Peyer's patch (tissue), 4 donors: ENCODE results near the gene RNU1-1. TPM values are rescaled to one million over a fixed set of nuclear protein-coding genes. Genes with fewer than 3 reads are reported as not detected.

Experiments
- DNase-seq, 3 donors: peaks; one replicate each; pipeline ENCODE4 v3.0.0-alpha.2; 2017 to 2019
- H3K27ac ChIP-seq, 4 donors: fragments of 200-600 bp; sonication (generic); one replicate each; pipeline ENCODE4 v1.5.1; 2016 to 2019
- H3K27me3 ChIP-seq, 2 donors: fragments of 200-600 bp; sonication (generic); one replicate each; pipeline ENCODE4 v1.5.1; 2019
- H3K36me3 ChIP-seq, 3 donors: fragments of 200-600 bp; sonication (generic); one replicate each; pipeline ENCODE4 v1.5.1; 2016 to 2019
- H3K4me1 ChIP-seq, 4 donors: fragments of 200-600 bp; sonication (generic); one replicate each; pipeline ENCODE4 v1.5.1; 2016 to 2019
- H3K4me3 ChIP-seq, 4 donors: fragments of 200-600 bp; sonication (generic); 1 replicate in 3 of 4; 2 replicates in 1 of 4; pipeline ENCODE4 v1.5.1; 2016 to 2019; ENCODE audit warnings: mild to moderate bottlenecking in 1 of 4
- H3K9me3 ChIP-seq, 4 donors: fragments of 200-600 bp; sonication (generic); one replicate each; pipeline ENCODE4 v1.5.1; 2016 to 2019; ENCODE audit warnings: mild to moderate bottlenecking in 1 of 4
- CTCF ChIP-seq, 6 experiments: fragments of 450-650 bp in 4 of 6; fragments of 200-600 bp in 2 of 6; sonication (generic) in 1 of 6; IDR thresholded peaks; one replicate each; pipeline ENCODE4 v1.5.1; 2017 to 2019; ENCODE audit warnings: antibody characterized with exemption in 6 of 6, mild to moderate bottlenecking in 3 of 6, moderate library complexity in 1 of 6
- POLR2A ChIP-seq, 2 donors: fragments of 450-650 bp; IDR thresholded peaks; one replicate each; pipeline ENCODE4 v1.5.1; 2017; ENCODE audit warnings: antibody characterized with exemption in 2 of 2, mild to moderate bottlenecking in 2 of 2, moderate library complexity in 2 of 2
- small RNA-seq, 2 donors: library from RNA; depleted of rRNA; stranded (forward); fragments of <200 nt; gene quantifications; one replicate each; pipeline ENCODE3, GENCODE V24; 2016
- total RNA-seq, 4 donors: library from RNA; depleted of rRNA; stranded (reverse); fragments of >200 nt; gene quantifications; one replicate each; pipeline ENCODE4 v1.1.0, GENCODE V29; 2016

RNU1-1 gene
- total RNA-seq, 4 donors from 2014 or later: under 0.01 TPM

GRCh38 chr1:16474166-16474800, 39.8 kb downstream of the RNU1-1 start:
- H3K36me3 ChIP-seq: peaks cover 0 to 48% (median 0%) of the 10 kb centered on the region in 3 donors

GRCh38 chr1:16468558-16468957, 45.5 kb downstream of the RNU1-1 start:
- H3K27ac ChIP-seq: no peak overlapping the region
- no peaks in the 10 kb centered on the region for H3K27me3 ChIP-seq
- no peaks in the 10 kb centered on the region for H3K9me3 ChIP-seq
- no peaks in the 10 kb centered on the region for H3K4me1 ChIP-seq
- no peak for DNase-seq
- TF ChIP-seq POLR2A (IDR thresholded peaks at IDR 0.05) (no peak), CTCF (IDR thresholded peaks at IDR 0.05) (no peak)
- peaks cover 0 to 5% (median 0%) of the 10 kb centered on the region in 3 donors for H3K36me3 ChIP-seq
- H3K4me3 ChIP-seq: no peak overlapping the region

More at GRCh38 chr1:16474166-16474800, 39.8 kb downstream of the RNU1-1 start:
- Histone ChIP-seq H3K27ac (no peak overlapping the region), H3K4me3 (no peak overlapping the region), H3K27me3 (no peaks in the 10 kb centered on the region), H3K9me3 (no peaks in the 10 kb centered on the region), H3K4me1 (no peaks in the 10 kb centered on the region)
- no peak for DNase-seq
- no peak for TF ChIP-seq POLR2A (IDR thresholded peaks at IDR 0.05)
- no peak for TF ChIP-seq CTCF (IDR thresholded peaks at IDR 0.05)

GRCh38 chr1:16464917-16465625, 49.0 kb downstream of the RNU1-1 start:
- DNase-seq: no peak
- H3K36me3 ChIP-seq: peaks cover 0 to 19% (median 0%) of the 10 kb centered on the region in 3 donors
- H3K4me1 ChIP-seq: no peaks in the 10 kb centered on the region
- no peak for TF ChIP-seq CTCF (IDR thresholded peaks at IDR 0.05)
- no peak for TF ChIP-seq POLR2A (IDR thresholded peaks at IDR 0.05)
- H3K27me3 ChIP-seq: no peaks in the 10 kb centered on the region
- no peak overlapping the region for H3K4me3 ChIP-seq
- H3K27ac ChIP-seq: no peak overlapping the region
- no peaks in the 10 kb centered on the region for H3K9me3 ChIP-seq

Small RNA genes lying within 50 kb of the gene (small RNA-seq; reads per million reads assigned to genes)
- gene RNU1-1 (0 reads per million in 2 donors), gene RNU1-6P (0 reads per million in 2 donors)

Other genes starting within 250 kb of the RNU1-1 start
- 10 to 100 TPM; 15.7 to 29.4 (median 24.5) TPM for gene FBXO42, start 161.8 kb downstream of the RNU1-1 start, total RNA-seq
- gene SZRD1, start 147.0 kb downstream of the RNU1-1 start, total RNA-seq: 10 to 100 TPM; 52.0 to 59.5 (median 57.4) TPM
- not detected for gene SPATA21, start 76.9 kb downstream of the RNU1-1 start, total RNA-seq
- gene NECAP2, start 73.6 kb downstream of the RNU1-1 start, total RNA-seq: 10 to 100 TPM; 32.1 to 53.1 (median 38.6) TPM
- gene NBPF1, start 99.3 kb upstream of the RNU1-1 start, total RNA-seq: 100 to 1,000 TPM in 3 of 4 donors, 10 to 100 TPM in 1; 73.9 to 145 (median 115) TPM
- gene RNU1-3, start 152.7 kb upstream of the RNU1-1 start, total RNA-seq: under 1 TPM; under 0.01 TPM
- under 1 TPM; under 0.01 TPM for gene RNU1-4, start 226.2 kb upstream of the RNU1-1 start, total RNA-seq